ENCODE measurements around the gene FHAD1.
"Not testable (repeated sequence)": the region's sequence is repeated elsewhere in the genome, so short reads cannot be mapped to it uniquely, and the experiment has no call there.

The FHAD1 gene

DNA sequence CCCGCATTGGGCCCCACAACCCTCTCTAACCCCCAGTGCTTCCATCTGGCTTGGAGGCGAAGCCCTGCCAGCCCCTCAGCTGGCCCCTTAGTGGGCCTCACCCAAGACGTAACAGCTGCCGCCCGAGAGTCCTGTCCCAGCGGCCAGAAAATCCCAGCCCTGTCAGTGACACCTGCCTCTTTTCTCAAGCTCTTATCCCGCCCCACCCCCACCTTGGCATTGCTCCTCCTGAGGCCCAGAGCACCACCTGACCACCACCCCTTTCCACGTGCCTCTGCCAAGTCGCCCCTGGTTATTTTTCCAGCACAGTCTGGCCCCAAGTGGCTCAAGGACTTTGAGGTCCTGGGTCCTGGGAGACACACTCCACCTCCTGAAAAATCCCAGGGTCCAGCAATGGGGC, 185.3 kb downstream of the FHAD1 start:
- no peaks in the 10 kb centered on the region for H3K9me3 ChIP-seq (replicated peaks in 1 of 11)
- peaks cover 37 to 55% (median 51%) of the 10 kb centered on the region in 11 experiments for H3K36me3 ChIP-seq
- peaks cover 8 to 100% (median 51%) of the 10 kb centered on the region in 10 experiments; a peak in 19 of 20 replicates for H3K4me1 ChIP-seq
- H3K4me2 ChIP-seq: peak overlapping the region in 1 of 11 experiments; percentile 9; a peak in 1 of 22 replicates
- H4K20me1 ChIP-seq: peaks cover 37 to 55% (median 43%) of the 10 kb centered on the region in 11 experiments
- no peak for TF ChIP-seq Cebpa-rat (IDR thresholded peaks at IDR 0.05)
- H3K27ac ChIP-seq: peak overlapping the region in 6 of 11 experiments; percentile 17 to 79 (median 58); a peak in 10 of 22 replicates
- no peaks in the 10 kb centered on the region for H3K27me3 ChIP-seq
- no peak overlapping the region for H3K4me3 ChIP-seq
- H3K9ac ChIP-seq: peak overlapping the region in 1 of 11 experiments; percentile 15; a peak in 1 of 22 replicates

DNA sequence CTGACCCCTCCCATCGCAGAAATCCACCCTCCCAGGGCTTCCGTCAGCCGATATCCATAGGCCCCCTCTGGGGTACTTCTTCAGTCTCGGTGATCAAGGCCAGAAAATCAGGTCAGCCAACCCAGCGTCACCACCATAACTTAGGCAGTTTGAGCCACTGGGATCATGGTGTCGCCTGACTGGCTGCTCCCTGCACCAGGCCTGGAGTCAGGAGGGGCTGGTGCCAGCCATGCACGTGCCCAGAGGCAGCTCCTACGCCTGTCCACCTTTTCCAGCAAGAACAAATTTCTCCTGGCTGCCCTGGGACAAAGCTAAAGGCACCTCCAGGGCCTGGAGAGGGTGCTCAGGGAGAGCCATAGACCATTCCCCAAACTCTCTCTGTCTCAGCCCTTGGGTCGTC, 186.4 kb downstream of the FHAD1 start:
- Histone ChIP-seq H3K27ac (peak overlapping the region in 8 of 11 experiments; percentile 1 to 79 (median 70); a peak in 14 of 22 replicates), H3K4me2 (peak overlapping the region in 6 of 11 experiments; percentile 10 to 84 (median 50); a peak in 3 of 22 replicates), H3K9me3 (replicated peaks in 1 of 11) (no peaks in the 10 kb centered on the region), H3K4me1 (peaks cover 8 to 93% (median 41%) of the 10 kb centered on the region in 10 experiments; a peak in 18 of 20 replicates), H3K4me3 (no peak overlapping the region), H4K20me1 (peaks cover 25 to 44% (median 31%) of the 10 kb centered on the region in 11 experiments; a peak in 21 of 22 replicates), H3K36me3 (peaks cover 26 to 44% (median 39%) of the 10 kb centered on the region in 11 experiments), H3K27me3 (no peaks in the 10 kb centered on the region), H3K9ac (peak overlapping the region in 2 of 11 experiments; percentile 22 to 47; a peak in 4 of 22 replicates)
- no peak for TF ChIP-seq Cebpa-rat (IDR thresholded peaks at IDR 0.05)

GRCh38 chr1:15434739-15435138, 187.7 kb downstream of the FHAD1 start:
- H3K36me3 ChIP-seq: peaks cover 13 to 31% (median 27%) of the 10 kb centered on the region in 11 experiments
- peak overlapping the region; percentile 9 to 89 (median 65); a peak in 19 of 22 replicates for H3K4me2 ChIP-seq
- TF ChIP-seq Cebpa-rat (IDR thresholded peaks at IDR 0.05): peak in 10 of 11 experiments; percentile 78 to 97 (median 96); a peak in 20 of 22 replicates

DNA sequence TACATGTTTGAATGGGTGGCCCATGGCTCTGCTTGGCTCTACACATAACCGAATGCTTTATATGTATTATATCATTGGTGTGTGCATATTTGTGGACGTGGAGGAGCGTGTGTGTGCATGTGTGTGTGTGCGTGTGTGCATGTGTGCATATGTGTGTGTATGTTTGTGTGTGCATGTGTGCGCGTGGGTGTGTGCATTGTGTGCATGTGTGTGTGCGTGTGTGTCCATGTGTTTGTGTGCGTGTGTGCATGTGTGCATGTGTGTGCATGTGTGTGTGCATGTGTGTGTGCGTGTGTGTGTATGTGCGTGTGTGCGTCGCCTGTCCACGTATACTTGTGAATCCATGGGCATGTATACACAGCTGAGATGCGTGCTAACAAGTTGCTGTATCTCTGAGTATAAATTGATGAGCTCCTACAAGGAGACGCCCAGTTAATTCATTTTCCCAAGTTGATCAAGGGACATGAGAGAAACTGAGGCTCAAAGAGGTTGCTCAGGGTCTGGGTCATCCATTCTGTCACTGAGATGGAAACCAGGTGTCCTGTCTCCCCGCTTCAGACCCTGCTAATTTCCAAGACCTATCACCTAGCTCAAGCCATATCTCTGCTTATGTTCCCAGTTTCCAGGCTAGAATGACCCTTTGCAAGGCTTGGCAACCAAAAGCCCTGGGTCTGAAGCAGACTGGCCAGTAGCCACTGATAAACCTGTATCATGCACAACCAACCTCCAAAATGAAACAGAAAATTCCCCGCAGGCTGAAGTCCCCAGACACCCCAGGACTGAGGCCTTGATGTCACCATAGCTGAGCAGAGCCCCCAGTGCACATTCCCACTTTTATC, 188.4 kb downstream of the FHAD1 start:
- TF ChIP-seq Cebpa-rat (IDR thresholded peaks at IDR 0.05): no peak

More at GRCh38 chr1:15434739-15435138, 187.7 kb downstream of the FHAD1 start:
- H3K9me3 ChIP-seq (replicated peaks in 1 of 11); H3K27me3 ChIP-seq: not testable (repeated sequence)
- Histone ChIP-seq H3K4me3 (peak overlapping the region in 1 of 10 experiments; percentile 25; a peak in 1 of 20 replicates), H3K4me1 (peaks cover 8 to 83% (median 35%) of the 10 kb centered on the region in 10 experiments; a peak in 18 of 20 replicates), H3K27ac (peak overlapping the region in 9 of 11 experiments; percentile 41 to 79 (median 71); a peak in 17 of 22 replicates), H3K9ac (peak overlapping the region in 7 of 11 experiments; percentile 4 to 58 (median 47); a peak in 8 of 22 replicates), H4K20me1 (peaks cover 13 to 31% (median 19%) of the 10 kb centered on the region in 11 experiments; a peak in 21 of 22 replicates)

DNA sequence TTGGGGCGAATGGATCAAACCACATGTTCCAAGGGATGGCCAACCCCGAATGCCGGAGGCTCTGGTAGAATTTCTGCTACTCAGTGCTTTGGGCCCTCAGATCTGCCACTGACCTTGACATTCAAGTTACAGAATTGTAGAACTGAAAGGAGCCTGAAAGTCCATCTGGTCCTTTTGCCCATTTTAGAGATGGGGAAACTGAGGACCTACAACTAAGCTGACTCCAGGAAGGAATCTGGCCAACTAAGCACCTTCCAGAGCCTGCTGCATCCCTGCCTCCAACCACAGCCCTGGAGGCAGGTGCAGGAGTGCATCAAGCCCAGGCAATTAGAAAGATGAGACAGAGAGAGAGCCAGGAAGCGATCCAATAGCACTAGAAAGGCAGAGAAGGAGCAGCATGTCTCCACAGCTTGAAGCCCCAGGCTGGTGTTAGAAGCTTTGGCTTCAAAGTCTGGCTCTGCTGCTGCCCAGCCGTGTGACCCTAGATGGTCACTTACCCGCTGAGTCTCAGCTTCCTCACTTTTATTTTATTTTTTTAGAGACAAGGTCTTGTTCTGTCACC, 189.9 kb downstream of the FHAD1 start:
- no peak for TF ChIP-seq Cebpa-rat (IDR thresholded peaks at IDR 0.05)
- peaks cover 0 to 9% (median 0%) of the 10 kb centered on the region in 11 experiments; a peak in 3 of 22 replicates for H4K20me1 ChIP-seq
- no peaks in the 10 kb centered on the region for H3K9me3 ChIP-seq (replicated peaks in 1 of 11)
- H3K9ac ChIP-seq: no peak overlapping the region
- peak overlapping the region in 1 of 11 experiments; percentile 84; a peak in 2 of 22 replicates for H3K4me2 ChIP-seq
- peaks cover 8 to 61% (median 34%) of the 10 kb centered on the region in 10 experiments; a peak in 18 of 20 replicates for H3K4me1 ChIP-seq
- H3K27me3 ChIP-seq: no peaks in the 10 kb centered on the region
- H3K27ac ChIP-seq: peak overlapping the region in 3 of 11 experiments; percentile 72 to 79 (median 75); a peak in 2 of 22 replicates
- no peak overlapping the region for H3K4me3 ChIP-seq
- H3K36me3 ChIP-seq: peaks cover 0 to 9% (median 5%) of the 10 kb centered on the region in 11 experiments; a peak in 13 of 22 replicates

More for the DNA sequence above, 188.4 kb downstream of the FHAD1 start:
- Histone ChIP-seq H3K4me2 (peak overlapping the region; percentile 9 to 89 (median 65); a peak in 19 of 22 replicates), H3K9ac (peak overlapping the region in 7 of 11 experiments; percentile 4 to 58 (median 47); a peak in 9 of 22 replicates), H4K20me1 (peaks cover 6 to 24% (median 12%) of the 10 kb centered on the region in 11 experiments; a peak in 19 of 22 replicates), H3K4me3 (peak overlapping the region in 1 of 10 experiments; percentile 25; a peak in 1 of 20 replicates), H3K36me3 (peaks cover 6 to 24% (median 20%) of the 10 kb centered on the region in 11 experiments; a peak in 21 of 22 replicates), H3K4me1 (peaks cover 8 to 76% (median 34%) of the 10 kb centered on the region in 10 experiments; a peak in 18 of 20 replicates), H3K27ac (peak overlapping the region in 8 of 11 experiments; percentile 45 to 79 (median 70); a peak in 16 of 22 replicates), H3K27me3 (no peaks in the 10 kb centered on the region), H3K9me3 (replicated peaks in 1 of 11) (no peaks in the 10 kb centered on the region)

- Histone ChIP-seq H3K9me3 (replicated peaks in 1 of 11) (no peaks in the 10 kb centered on the region), H3K27ac (no peak overlapping the region), H3K4me1 (peaks cover 16 to 44% (median 28%) of the 10 kb centered on the region in 10 experiments), H3K9ac (no peak overlapping the region), H4K20me1 (peaks cover 0 to 1% (median 0%) of the 10 kb centered on the region in 11 experiments; a peak in 2 of 22 replicates), H3K4me2 (no peak overlapping the region), H3K4me3 (no peak overlapping the region), H3K36me3 (no peaks in the 10 kb centered on the region), H3K27me3 (no peaks in the 10 kb centered on the region)
- no peak for TF ChIP-seq Cebpa-rat (IDR thresholded peaks at IDR 0.05)
Measured at GRCh38 chr1:15439325-15439724, 192.3 kb downstream of the FHAD1 start.

DNA sequence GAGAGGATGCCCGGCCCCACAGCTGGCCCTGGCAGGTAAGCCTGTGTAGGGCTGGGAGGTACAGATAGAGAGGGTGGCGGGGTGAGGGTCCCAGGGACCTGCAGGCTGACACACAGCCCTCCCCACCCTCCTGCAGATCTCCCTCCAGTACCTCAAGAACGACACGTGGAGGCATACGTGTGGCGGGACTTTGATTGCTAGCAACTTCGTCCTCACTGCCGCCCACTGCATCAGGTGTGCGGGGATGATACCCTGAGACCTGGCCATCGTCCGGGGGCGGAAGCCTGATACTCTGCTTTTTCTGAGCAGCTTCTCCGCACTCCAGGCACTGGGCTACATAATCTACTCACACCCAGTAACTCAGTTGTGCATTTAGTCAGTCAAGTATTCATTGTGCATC, 193.3 kb downstream of the FHAD1 start:
- no peak overlapping the region for H3K4me2 ChIP-seq
- H3K9ac ChIP-seq: no peak overlapping the region
- peaks cover 16 to 44% (median 28%) of the 10 kb centered on the region in 10 experiments for H3K4me1 ChIP-seq
- no peak for TF ChIP-seq Cebpa-rat (IDR thresholded peaks at IDR 0.05)
- no peaks in the 10 kb centered on the region for H3K36me3 ChIP-seq
- H3K27ac ChIP-seq: no peak overlapping the region
- H3K9me3 ChIP-seq (replicated peaks in 1 of 11): no peaks in the 10 kb centered on the region
- H3K27me3 ChIP-seq: no peaks in the 10 kb centered on the region
- no peak overlapping the region for H3K4me3 ChIP-seq
- peaks cover 0 to 5% (median 0%) of the 10 kb centered on the region in 11 experiments; a peak in 1 of 22 replicates for H4K20me1 ChIP-seq

DNA sequence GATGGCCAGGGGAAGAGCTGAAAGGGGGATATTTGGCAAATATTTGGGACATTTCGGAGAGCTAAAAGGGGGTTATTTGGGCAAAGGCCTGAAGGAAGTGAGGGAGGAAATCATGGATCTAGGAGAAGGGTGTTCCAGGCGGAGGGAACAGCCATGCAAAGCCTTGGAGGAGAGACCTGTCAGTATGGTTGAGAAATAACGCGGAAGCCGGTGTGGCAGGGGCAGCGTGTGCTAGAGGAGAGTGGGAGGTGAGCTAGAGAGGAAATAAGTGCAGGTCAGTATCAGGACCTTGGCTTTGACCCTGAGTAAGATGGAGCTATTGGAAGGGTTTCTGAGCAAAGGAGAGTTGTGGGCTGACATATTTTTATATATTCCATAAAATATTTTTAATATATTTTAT, 194.2 kb downstream of the FHAD1 start:
- no peak overlapping the region for H3K4me3 ChIP-seq
- H3K36me3 ChIP-seq: no peaks in the 10 kb centered on the region
- TF ChIP-seq Cebpa-rat (IDR thresholded peaks at IDR 0.05): no peak; a peak in 1 of 22 replicates
- H3K4me2 ChIP-seq: no peak overlapping the region
- no peak overlapping the region for H3K9ac ChIP-seq
- H3K27me3 ChIP-seq: no peaks in the 10 kb centered on the region
- H3K4me1 ChIP-seq: peaks cover 16 to 44% (median 32%) of the 10 kb centered on the region in 10 experiments
- H3K9me3 ChIP-seq (replicated peaks in 1 of 11): no peaks in the 10 kb centered on the region
- H4K20me1 ChIP-seq: peaks cover 0 to 5% (median 0%) of the 10 kb centered on the region in 11 experiments; a peak in 2 of 22 replicates
- no peak overlapping the region for H3K27ac ChIP-seq
